ENCODE measurements around the gene NT5DC3.
"Not testable (repeated sequence)": the region's sequence is repeated elsewhere in the genome, so short reads cannot be mapped to it uniquely, and the experiment has no call there.

NT5DC3 gene

DNA sequence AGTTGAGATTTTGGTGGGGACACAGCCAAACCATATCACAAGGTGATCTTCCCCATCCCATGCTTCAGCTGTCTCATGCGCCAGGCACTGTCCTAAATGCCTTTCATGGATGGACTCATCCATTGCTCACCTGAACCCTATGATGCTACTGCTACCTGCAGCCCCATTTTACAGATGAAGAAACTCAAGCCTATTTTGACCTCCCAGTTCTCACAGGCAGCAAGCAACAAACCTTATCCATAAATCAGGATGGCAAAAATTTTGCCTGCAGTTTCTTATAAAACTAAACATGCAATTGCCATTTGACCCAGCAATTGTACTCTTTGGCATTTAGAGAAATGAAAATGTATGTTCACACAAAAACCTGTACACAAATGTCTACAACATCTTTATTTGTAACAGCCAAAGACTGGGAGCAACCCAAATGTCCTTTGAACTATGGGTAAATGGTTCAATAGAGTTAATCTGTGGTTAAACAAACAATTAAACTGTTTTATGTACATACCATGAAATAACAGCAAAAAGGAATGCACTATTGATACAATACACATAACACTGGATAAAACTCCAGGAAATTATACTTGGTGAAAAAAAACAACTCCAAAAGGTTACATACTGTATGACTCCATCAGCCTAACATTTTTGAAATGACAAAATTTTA lies 2.6 kb downstream of the NT5DC3 start:
- no peak for DNase-seq
- Histone ChIP-seq H3K27me3 (replicated peaks; ENCODE audit: insufficient read depth, low read length) (no peaks in the 10 kb centered on the region), H3K79me2 (ENCODE audit: low read length) (peaks cover 69% of the 10 kb centered on the region), H3K9ac (ENCODE audit: low read length) (no peak overlapping the region), H3K27ac (ENCODE audit: low read length) (no peak overlapping the region), H3K9me3 (replicated peaks; ENCODE audit: insufficient read depth, low read length) (no peaks in the 10 kb centered on the region), H3K4me1 (ENCODE audit: low read length) (peaks cover 16% of the 10 kb centered on the region), H3K36me3 (replicated peaks; ENCODE audit: insufficient read depth, low read length) (no peaks in the 10 kb centered on the region), H2AFZ (ENCODE audit: low read length) (no peak overlapping the region), H3K9me2 (replicated peaks; ENCODE audit: insufficient read depth, low read length) (no peaks in the 10 kb centered on the region), H3K4me2 (ENCODE audit: low read depth, low read length) (no peak overlapping the region), H4K20me1 (ENCODE audit: insufficient read depth, low read length) (no peaks in the 10 kb centered on the region), H3K4me3 (ENCODE audit: low read length) (no peak overlapping the region), H3F3A (ENCODE audit: insufficient read depth, low read length) (peaks cover 14% of the 10 kb centered on the region)
- TF ChIP-seq EZH2 (optimal IDR thresholded peaks at IDR 0.05; ENCODE audit: low read depth, low read length) (no peak), EZH2phosphoT487 (IDR thresholded peaks at IDR 0.05; ENCODE audit: low read length) (no peak)
- TF ChIP-seq, protein P1, sequence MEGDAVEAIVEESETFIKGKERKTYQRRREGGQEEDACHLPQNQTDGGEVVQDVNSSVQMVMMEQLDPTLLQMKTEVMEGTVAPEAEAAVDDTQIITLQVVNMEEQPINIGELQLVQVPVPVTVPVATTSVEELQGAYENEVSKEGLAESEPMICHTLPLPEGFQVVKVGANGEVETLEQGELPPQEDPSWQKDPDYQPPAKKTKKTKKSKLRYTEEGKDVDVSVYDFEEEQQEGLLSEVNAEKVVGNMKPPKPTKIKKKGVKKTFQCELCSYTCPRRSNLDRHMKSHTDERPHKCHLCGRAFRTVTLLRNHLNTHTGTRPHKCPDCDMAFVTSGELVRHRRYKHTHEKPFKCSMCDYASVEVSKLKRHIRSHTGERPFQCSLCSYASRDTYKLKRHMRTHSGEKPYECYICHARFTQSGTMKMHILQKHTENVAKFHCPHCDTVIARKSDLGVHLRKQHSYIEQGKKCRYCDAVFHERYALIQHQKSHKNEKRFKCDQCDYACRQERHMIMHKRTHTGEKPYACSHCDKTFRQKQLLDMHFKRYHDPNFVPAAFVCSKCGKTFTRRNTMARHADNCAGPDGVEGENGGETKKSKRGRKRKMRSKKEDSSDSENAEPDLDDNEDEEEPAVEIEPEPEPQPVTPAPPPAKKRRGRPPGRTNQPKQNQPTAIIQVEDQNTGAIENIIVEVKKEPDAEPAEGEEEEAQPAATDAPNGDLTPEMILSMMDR (IDR thresholded peaks at IDR 0.05; ENCODE audit: low read length) = no peak

DNA sequence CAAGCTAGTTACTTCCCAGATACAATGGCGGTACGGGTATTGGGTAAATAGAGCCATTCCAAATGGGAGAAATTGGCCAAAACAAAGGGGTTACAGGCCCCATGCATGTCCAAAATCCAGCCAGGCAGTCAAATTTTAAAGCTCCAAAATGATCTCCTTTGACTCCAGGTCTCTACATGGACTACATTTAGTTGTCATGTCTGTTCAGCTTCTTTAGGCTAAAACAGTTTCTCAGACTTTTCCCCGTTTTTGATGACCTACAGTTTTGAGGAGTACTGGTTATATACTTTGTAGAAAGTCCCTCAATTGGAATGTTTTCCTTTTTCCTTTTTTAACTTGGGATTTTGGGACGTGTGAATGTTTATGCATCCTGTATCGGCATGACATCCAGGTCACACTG lies 4.7 kb downstream of the NT5DC3 start:
- Histone ChIP-seq H4K20me1 (ENCODE audit: insufficient read depth, low read length) (no peaks in the 10 kb centered on the region), H3K9me2 (replicated peaks; ENCODE audit: insufficient read depth, low read length) (no peaks in the 10 kb centered on the region), H2AFZ (ENCODE audit: low read length) (no peak overlapping the region), H3K4me1 (ENCODE audit: low read length) (peaks cover 8% of the 10 kb centered on the region), H3K27ac (ENCODE audit: low read length) (no peak overlapping the region), H3K9me3 (replicated peaks; ENCODE audit: insufficient read depth, low read length) (no peaks in the 10 kb centered on the region), H3K4me2 (ENCODE audit: low read depth, low read length) (no peak overlapping the region), H3K79me2 (ENCODE audit: low read length) (peaks cover 87% of the 10 kb centered on the region), H3K27me3 (replicated peaks; ENCODE audit: insufficient read depth, low read length) (no peaks in the 10 kb centered on the region), H3K9ac (ENCODE audit: low read length) (no peak overlapping the region), H3K4me3 (ENCODE audit: low read length) (no peak overlapping the region), H3F3A (ENCODE audit: insufficient read depth, low read length) (peaks cover 3% of the 10 kb centered on the region; the same call in 1 of the 2 replicates), H3K36me3 (replicated peaks; ENCODE audit: insufficient read depth, low read length) (no peaks in the 10 kb centered on the region)
- no peak for DNase-seq
- TF ChIP-seq EZH2 (optimal IDR thresholded peaks at IDR 0.05; ENCODE audit: low read depth, low read length) (no peak), EZH2phosphoT487 (IDR thresholded peaks at IDR 0.05; ENCODE audit: low read length) (no peak)
- TF ChIP-seq, protein P1 (IDR thresholded peaks at IDR 0.05; ENCODE audit: low read length) = no peak

DNA sequence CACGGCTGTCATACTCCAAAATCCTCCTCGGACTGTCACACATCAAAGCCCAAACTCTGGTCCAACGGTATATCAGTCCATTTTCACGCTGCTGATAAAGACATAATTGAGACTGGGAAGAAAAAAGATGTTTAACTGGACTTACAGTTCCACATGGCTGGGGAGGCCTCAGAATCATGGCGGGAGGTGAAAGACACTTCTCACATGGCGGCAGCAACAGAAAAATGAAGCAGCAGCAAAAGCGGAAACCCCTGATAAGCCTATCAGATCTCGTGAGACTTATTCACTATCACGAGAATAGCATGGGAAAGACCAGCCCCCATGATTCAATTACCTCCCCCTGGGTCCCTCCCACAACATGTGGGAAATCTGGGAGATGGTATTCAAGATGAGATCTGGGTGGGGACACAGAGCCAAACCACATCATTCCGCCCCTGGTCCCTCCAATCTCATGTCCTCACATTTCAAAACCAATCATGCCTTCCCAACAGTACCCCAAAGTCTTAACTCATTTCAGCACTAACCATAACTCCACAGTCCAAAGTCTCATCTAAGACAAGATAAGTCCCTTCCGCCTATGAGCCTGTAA lies 5.2 kb downstream of the NT5DC3 start:
- not testable (repeated sequence) for H3K27me3 ChIP-seq (replicated peaks; ENCODE audit: insufficient read depth, low read length); H3K36me3 ChIP-seq (replicated peaks; ENCODE audit: insufficient read depth, low read length); H4K20me1 ChIP-seq (ENCODE audit: insufficient read depth, low read length); H3K9ac ChIP-seq (ENCODE audit: low read length); DNase-seq; H2AFZ ChIP-seq (ENCODE audit: low read length); H3K9me2 ChIP-seq (replicated peaks; ENCODE audit: insufficient read depth, low read length); H3F3A ChIP-seq (ENCODE audit: insufficient read depth, low read length); H3K4me3 ChIP-seq (ENCODE audit: low read length); H3K27ac ChIP-seq (ENCODE audit: low read length); H3K4me2 ChIP-seq (ENCODE audit: low read depth, low read length); H3K9me3 ChIP-seq (replicated peaks; ENCODE audit: insufficient read depth, low read length); H3K4me1 ChIP-seq (ENCODE audit: low read length)
- H3K79me2 ChIP-seq (ENCODE audit: low read length) = peaks cover 92% of the 10 kb centered on the region

DNA sequence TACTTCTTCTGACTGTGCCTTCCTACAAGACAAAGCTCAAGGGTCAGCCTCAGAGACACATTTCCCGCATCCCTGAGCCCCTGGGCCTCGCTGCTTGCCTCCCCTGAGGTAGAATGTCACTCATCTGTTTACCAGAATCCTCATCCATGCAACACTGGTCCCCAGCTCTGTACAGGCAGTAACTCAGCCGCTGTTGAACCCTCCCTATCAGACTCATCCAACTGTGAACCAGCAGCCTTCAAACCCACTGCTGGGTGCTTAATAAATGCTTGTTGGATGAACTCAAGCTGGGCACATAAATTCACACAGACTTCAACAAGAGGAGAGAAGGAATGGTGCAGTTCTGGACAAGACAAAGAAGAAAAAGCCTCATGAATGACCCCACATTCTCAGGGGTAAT lies 6.1 kb downstream of the NT5DC3 start:
- H3K4me3 ChIP-seq (ENCODE audit: low read length) = no peak overlapping the region
- no peaks in the 10 kb centered on the region for H4K20me1 ChIP-seq (ENCODE audit: insufficient read depth, low read length)
- H3K27ac ChIP-seq (ENCODE audit: low read length) = no peak overlapping the region
- TF ChIP-seq EZH2phosphoT487 (IDR thresholded peaks at IDR 0.05; ENCODE audit: low read length) (no peak), EZH2 (optimal IDR thresholded peaks at IDR 0.05; ENCODE audit: low read depth, low read length) (no peak)
- TF ChIP-seq, protein P1 (IDR thresholded peaks at IDR 0.05; ENCODE audit: low read length) = no peak
- H3K9ac ChIP-seq (ENCODE audit: low read length) = no peak overlapping the region
- H3K4me2 ChIP-seq (ENCODE audit: low read depth, low read length) = no peak overlapping the region
- peaks cover 3% of the 10 kb centered on the region; the same call in 1 of the 2 replicates for H3F3A ChIP-seq (ENCODE audit: insufficient read depth, low read length)
- no peak overlapping the region for H2AFZ ChIP-seq (ENCODE audit: low read length)
- no peaks in the 10 kb centered on the region for H3K36me3 ChIP-seq (replicated peaks; ENCODE audit: insufficient read depth, low read length)
- no peak for DNase-seq
- H3K27me3 ChIP-seq (replicated peaks; ENCODE audit: insufficient read depth, low read length) = no peaks in the 10 kb centered on the region
- H3K9me2 ChIP-seq (replicated peaks; ENCODE audit: insufficient read depth, low read length) = no peaks in the 10 kb centered on the region
- H3K79me2 ChIP-seq (ENCODE audit: low read length) = peaks cover 91% of the 10 kb centered on the region
- no peaks in the 10 kb centered on the region for H3K9me3 ChIP-seq (replicated peaks; ENCODE audit: insufficient read depth, low read length)
- H3K4me1 ChIP-seq (ENCODE audit: low read length) = peaks cover 6% of the 10 kb centered on the region

All from MM.1S (cell line).